ENCODE results near the gene DBN1. TPM values are rescaled to one million over a fixed set of nuclear protein-coding genes. Genes with fewer than 3 reads are reported as not detected.

Gene DBN1
- total and polyA plus RNA-seq, 2 experiments from 2014 or later = 163 to 257 TPM

DNA sequence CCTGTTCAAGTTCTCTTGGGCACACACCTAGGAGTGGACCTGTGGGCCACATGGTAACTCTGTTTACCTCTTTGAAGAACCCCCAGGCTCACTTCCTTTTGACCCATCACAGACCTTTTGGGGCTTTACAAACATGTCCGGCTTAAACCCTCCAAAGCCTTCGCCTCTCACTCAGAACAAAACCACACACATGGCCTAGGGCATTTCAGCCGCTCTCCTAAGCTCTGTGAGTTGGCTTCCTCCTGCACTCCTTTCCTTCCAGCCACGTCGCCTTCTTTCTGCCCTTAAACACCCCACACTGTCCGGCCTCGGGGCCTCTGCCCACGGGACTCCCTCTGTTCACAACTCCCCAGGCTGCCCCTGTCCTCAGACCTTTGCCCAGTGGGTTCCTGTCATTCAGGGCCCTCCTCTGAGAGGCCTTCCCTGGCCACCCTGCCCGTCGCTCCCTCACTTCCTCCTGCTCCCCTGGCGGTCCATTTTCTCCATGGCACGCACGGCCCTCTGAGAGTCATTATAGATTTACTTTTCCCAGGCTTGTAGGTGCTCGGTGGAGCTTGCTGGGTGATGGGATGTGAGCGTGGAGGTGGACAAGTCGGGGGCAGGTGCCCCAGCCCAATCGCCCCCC, 34.3 kb upstream of the DBN1 start:
- H4K20me1 ChIP-seq (ENCODE audit: insufficient read depth) = no peaks in the 10 kb centered on the region
- no peaks in the 10 kb centered on the region for H3K9me3 ChIP-seq (ENCODE audit: low read depth)
- H3K4me3 ChIP-seq = no peak overlapping the region
- H3K9me2 ChIP-seq (ENCODE audit: insufficient read depth) = no peaks in the 10 kb centered on the region
- H3K36me3 ChIP-seq (ENCODE audit: low read depth) = no peaks in the 10 kb centered on the region; the same call in 1 of the 2 replicates
- H3K4me2 ChIP-seq (ENCODE audit: unreplicated experiment) = no peak overlapping the region
- no peaks in the 10 kb centered on the region for H3K27me3 ChIP-seq (replicated peaks; ENCODE audit: insufficient read depth)
- H2AFZ ChIP-seq = no peak overlapping the region
- no peaks in the 10 kb centered on the region for H3F3A ChIP-seq (ENCODE audit: insufficient read depth)
- 94% methylated on average over 17 of the region's 17 CpGs for WGBS, 2 experiments (ENCODE audit: low coverage in 1 of 2, low lambda C conversion rate in 2 of 2, missing lambda C conversion rate in 2 of 2)
- H3K9ac ChIP-seq = no peak overlapping the region
- H3K79me2 ChIP-seq (ENCODE audit: insufficient read depth) = no peaks in the 10 kb centered on the region
- TF ChIP-seq EZH2phosphoT487 (IDR thresholded peaks at IDR 0.05; ENCODE audit: insufficient read depth, low read depth) (no peak), EZH2 (IDR thresholded peaks at IDR 0.05; ENCODE audit: insufficient read depth, poor library complexity, severe bottlenecking) (no peak)
- DNase-seq = no peak
- no peak overlapping the region for H3K27ac ChIP-seq
- in situ Hi-C loops (cut with MboI) = no loop called here
- no peaks in the 10 kb centered on the region for H3K4me1 ChIP-seq (ENCODE audit: insufficient read depth)

DNA sequence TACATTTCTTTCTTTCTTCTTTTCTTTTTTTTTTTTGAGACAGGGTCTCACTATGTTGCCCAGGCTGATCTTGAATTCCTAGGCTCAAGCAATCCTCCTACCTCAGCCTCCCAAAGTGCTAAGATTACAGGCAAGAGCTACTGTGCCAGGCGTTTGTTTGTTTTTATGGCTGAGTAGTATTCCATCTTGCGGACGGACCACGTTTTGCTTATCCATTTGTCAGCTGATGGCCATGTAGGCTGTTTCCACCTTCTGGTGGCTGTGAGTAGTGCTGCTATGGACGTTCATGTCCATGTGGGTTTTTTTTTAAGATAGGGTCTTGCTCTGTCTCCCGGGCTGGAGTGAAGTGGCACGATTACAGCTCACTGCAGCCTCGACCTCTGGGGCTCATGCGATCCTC, 33.7 kb upstream of the DBN1 start:
- H3K4me2 ChIP-seq (ENCODE audit: unreplicated experiment) = no peak overlapping the region
- H2AFZ ChIP-seq = no peak overlapping the region
- no peaks in the 10 kb centered on the region for H3K4me1 ChIP-seq (ENCODE audit: insufficient read depth)
- H3K27me3 ChIP-seq (replicated peaks; ENCODE audit: insufficient read depth) = no peaks in the 10 kb centered on the region
- H3K9me3 ChIP-seq (ENCODE audit: low read depth) = no peaks in the 10 kb centered on the region
- H4K20me1 ChIP-seq (ENCODE audit: insufficient read depth) = no peaks in the 10 kb centered on the region
- no peaks in the 10 kb centered on the region for H3K79me2 ChIP-seq (ENCODE audit: insufficient read depth)
- H3K36me3 ChIP-seq (ENCODE audit: low read depth) = no peaks in the 10 kb centered on the region; the same call in 1 of the 2 replicates
- H3K9me2 ChIP-seq (ENCODE audit: insufficient read depth) = no peaks in the 10 kb centered on the region
- no peak overlapping the region for H3K4me3 ChIP-seq
- H3K27ac ChIP-seq = no peak overlapping the region
- no peak overlapping the region for H3K9ac ChIP-seq
- DNase-seq = peak; percentile 42
- TF ChIP-seq EZH2 (IDR thresholded peaks at IDR 0.05; ENCODE audit: insufficient read depth, poor library complexity, severe bottlenecking) = no peak
- no peak for TF ChIP-seq EZH2phosphoT487 (IDR thresholded peaks at IDR 0.05; ENCODE audit: insufficient read depth, low read depth)
- in situ Hi-C loops (cut with MboI) = no loop called here
- 90 to 92% methylated on average over 9 of the region's 9 CpGs for WGBS, 2 experiments (ENCODE audit: low coverage in 1 of 2, low lambda C conversion rate in 2 of 2, missing lambda C conversion rate in 2 of 2)
- H3F3A ChIP-seq (ENCODE audit: insufficient read depth) = no peaks in the 10 kb centered on the region

DNA sequence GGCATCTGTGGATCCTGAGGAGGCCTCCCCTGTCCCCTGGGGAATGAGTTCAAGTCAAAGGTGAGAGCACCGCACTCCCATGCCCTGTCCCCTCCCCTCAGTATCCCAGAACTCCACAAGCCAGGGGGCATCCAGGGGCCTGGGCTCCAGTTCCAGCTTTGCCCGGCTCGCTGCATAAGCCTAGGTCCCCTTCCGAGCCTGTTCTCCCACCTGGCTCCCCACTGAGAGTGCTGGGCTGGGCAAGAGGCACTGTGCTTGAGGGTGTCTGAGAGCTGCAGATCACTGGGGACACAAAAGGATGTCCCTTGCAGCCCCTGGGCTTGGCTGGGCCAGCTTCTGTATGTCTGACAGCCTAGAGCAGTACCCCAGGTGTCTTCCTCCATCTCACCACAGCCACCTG, 31.6 kb upstream of the DBN1 start:
- H3K4me2 ChIP-seq (ENCODE audit: unreplicated experiment) = no peak overlapping the region
- H3K9me2 ChIP-seq (ENCODE audit: insufficient read depth) = no peaks in the 10 kb centered on the region
- H3F3A ChIP-seq (ENCODE audit: insufficient read depth) = peaks cover 8% of the 10 kb centered on the region; the same call in 1 of the 2 replicates
- no peak for DNase-seq
- H3K9me3 ChIP-seq (ENCODE audit: low read depth) = no peaks in the 10 kb centered on the region
- no peaks in the 10 kb centered on the region for H3K79me2 ChIP-seq (ENCODE audit: insufficient read depth)
- no peak overlapping the region for H2AFZ ChIP-seq
- H3K9ac ChIP-seq = no peak overlapping the region
- H3K4me1 ChIP-seq (ENCODE audit: insufficient read depth) = no peaks in the 10 kb centered on the region; the same call in 1 of the 2 replicates
- no peaks in the 10 kb centered on the region for H4K20me1 ChIP-seq (ENCODE audit: insufficient read depth)
- no peak overlapping the region for H3K27ac ChIP-seq
- WGBS, 2 experiments (ENCODE audit: low coverage in 1 of 2, low lambda C conversion rate in 2 of 2, missing lambda C conversion rate in 2 of 2) = 100% methylated on average over 4 of the region's 4 CpGs
- H3K36me3 ChIP-seq (ENCODE audit: low read depth) = no peaks in the 10 kb centered on the region
- TF ChIP-seq EZH2 (IDR thresholded peaks at IDR 0.05; ENCODE audit: insufficient read depth, poor library complexity, severe bottlenecking) (no peak), EZH2phosphoT487 (IDR thresholded peaks at IDR 0.05; ENCODE audit: insufficient read depth, low read depth) (no peak)
- in situ Hi-C loops (cut with MboI) = no loop called here
- H3K4me3 ChIP-seq = no peak overlapping the region
- no peaks in the 10 kb centered on the region for H3K27me3 ChIP-seq (replicated peaks; ENCODE audit: insufficient read depth)

DNA sequence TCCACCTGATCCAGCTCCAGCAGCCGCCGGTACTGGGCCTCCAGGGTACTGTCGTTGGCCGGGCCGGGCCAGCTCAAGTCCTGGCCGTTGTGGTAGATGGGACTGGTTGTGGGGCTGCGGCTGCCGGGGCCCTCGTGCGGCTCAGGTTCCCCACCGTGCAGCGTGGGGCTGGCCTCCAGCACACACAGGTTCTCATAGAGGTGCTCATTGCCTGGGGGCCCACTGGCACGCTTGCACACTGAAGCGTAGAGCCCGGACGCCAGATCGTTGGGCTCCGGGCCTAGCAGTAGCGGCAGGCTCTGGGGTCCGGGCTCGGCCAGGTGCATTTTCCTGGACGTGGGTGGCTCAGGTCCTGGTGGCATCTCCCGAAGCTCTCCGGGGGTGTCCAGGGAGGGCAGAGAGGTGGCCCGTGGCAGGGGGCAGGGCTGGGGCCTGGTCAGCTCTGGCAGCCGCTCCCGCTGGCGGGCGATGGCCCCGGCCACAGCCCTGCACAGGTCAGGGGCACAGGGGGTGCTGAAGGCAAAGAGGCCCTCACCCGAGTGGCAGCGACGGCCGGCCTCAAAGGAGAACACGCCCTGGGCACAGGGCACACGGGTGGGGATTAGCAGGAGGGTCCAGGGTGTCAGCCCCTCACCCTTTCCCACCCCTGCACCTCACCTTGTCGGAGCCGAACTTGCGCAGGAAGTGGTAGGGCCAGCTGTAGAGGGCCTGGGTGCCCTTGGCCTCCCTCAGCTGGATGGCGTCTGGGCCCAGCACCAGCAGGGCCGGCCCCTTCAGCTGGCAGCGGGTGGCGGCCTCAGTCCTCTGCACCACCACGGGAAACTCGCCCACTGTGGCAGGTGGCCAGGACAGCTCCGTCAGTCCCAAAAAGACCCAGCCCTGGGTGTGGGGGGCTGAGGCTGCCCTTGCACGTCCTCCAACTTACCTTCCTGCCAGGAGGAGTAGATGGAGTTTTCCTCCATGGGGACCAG, 30.9 kb upstream of the DBN1 start:
- H4K20me1 ChIP-seq (ENCODE audit: insufficient read depth) = no peaks in the 10 kb centered on the region
- DNase-seq = no peak
- in situ Hi-C loops (cut with MboI) = no loop called here
- no peak overlapping the region for H2AFZ ChIP-seq
- no peaks in the 10 kb centered on the region; the same call in 1 of the 2 replicates for H3K4me1 ChIP-seq (ENCODE audit: insufficient read depth)
- H3K4me3 ChIP-seq = no peak overlapping the region
- no peak overlapping the region for H3K27ac ChIP-seq
- no peaks in the 10 kb centered on the region for H3K36me3 ChIP-seq (ENCODE audit: low read depth)
- H3K9me2 ChIP-seq (ENCODE audit: insufficient read depth) = no peaks in the 10 kb centered on the region
- peaks cover 15% of the 10 kb centered on the region; the same call in 1 of the 2 replicates for H3F3A ChIP-seq (ENCODE audit: insufficient read depth)
- no peak overlapping the region for H3K4me2 ChIP-seq (ENCODE audit: unreplicated experiment)
- 88 to 91% methylated on average over 33 to 47 of the region's 47 CpGs for WGBS, 2 experiments (ENCODE audit: low coverage in 1 of 2, low lambda C conversion rate in 2 of 2, missing lambda C conversion rate in 2 of 2)
- H3K79me2 ChIP-seq (ENCODE audit: insufficient read depth) = no peaks in the 10 kb centered on the region
- no peaks in the 10 kb centered on the region for H3K27me3 ChIP-seq (replicated peaks; ENCODE audit: insufficient read depth)
- H3K9ac ChIP-seq = no peak overlapping the region
- no peak for TF ChIP-seq EZH2 (IDR thresholded peaks at IDR 0.05; ENCODE audit: insufficient read depth, poor library complexity, severe bottlenecking)
- no peak for TF ChIP-seq EZH2phosphoT487 (IDR thresholded peaks at IDR 0.05; ENCODE audit: insufficient read depth, low read depth)
- H3K9me3 ChIP-seq (ENCODE audit: low read depth) = no peaks in the 10 kb centered on the region

Measured in GM23248 (cell line).